Stomach (tissue), 4 donors: ENCODE measurements around the gene KCNJ12.
"Not testable (repeated sequence)": the region's sequence is repeated elsewhere in the genome, so short reads cannot be mapped to it uniquely, and the experiment has no call there.

ENCODE experiments used
- EP300 ChIP-seq: sonication (generic); formaldehyde crosslinking; IDR thresholded peaks from one replicate; pipeline ENCODE4 v1.6.1; 2017; ENCODE audit warnings: antibody characterized with exemption
- POLR2A ChIP-seq, 4 donors: fragments of 450-650 bp; IDR thresholded peaks; one replicate each; pipeline ENCODE4 v1.6.1; 2016; ENCODE audit warnings: antibody characterized with exemption in 4 of 4, control low read depth in 2 of 4, mild to moderate bottlenecking in 1 of 4, moderate library complexity in 1 of 4
- POLR2AphosphoS5 ChIP-seq, 3 donors: sonication (generic); formaldehyde crosslinking; IDR thresholded peaks; one replicate each; pipeline ENCODE4 v1.6.1; 2016; ENCODE audit warnings: antibody characterized with exemption in 3 of 3
- TF ChIP-seq, protein P1 (sequence below), 7 experiments: fragments of 450-650 bp in 4 of 7; fragments of 200-600 bp in 3 of 7; sonication (generic) in 3 of 7; IDR thresholded peaks; one replicate each; pipeline ENCODE4 v1.5.1; 2016 to 2019; ENCODE audit warnings: antibody characterized with exemption in 7 of 7, control low read depth in 2 of 7, mild to moderate bottlenecking in 1 of 7

GRCh38 chr17:21416471-21416981 lies 40.4 kb downstream of the KCNJ12 start:
- TF ChIP-seq, protein P1, sequence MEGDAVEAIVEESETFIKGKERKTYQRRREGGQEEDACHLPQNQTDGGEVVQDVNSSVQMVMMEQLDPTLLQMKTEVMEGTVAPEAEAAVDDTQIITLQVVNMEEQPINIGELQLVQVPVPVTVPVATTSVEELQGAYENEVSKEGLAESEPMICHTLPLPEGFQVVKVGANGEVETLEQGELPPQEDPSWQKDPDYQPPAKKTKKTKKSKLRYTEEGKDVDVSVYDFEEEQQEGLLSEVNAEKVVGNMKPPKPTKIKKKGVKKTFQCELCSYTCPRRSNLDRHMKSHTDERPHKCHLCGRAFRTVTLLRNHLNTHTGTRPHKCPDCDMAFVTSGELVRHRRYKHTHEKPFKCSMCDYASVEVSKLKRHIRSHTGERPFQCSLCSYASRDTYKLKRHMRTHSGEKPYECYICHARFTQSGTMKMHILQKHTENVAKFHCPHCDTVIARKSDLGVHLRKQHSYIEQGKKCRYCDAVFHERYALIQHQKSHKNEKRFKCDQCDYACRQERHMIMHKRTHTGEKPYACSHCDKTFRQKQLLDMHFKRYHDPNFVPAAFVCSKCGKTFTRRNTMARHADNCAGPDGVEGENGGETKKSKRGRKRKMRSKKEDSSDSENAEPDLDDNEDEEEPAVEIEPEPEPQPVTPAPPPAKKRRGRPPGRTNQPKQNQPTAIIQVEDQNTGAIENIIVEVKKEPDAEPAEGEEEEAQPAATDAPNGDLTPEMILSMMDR (IDR thresholded peaks at IDR 0.05), result not testable (repeated sequence)
- not testable (repeated sequence) for TF ChIP-seq POLR2A (IDR thresholded peaks at IDR 0.05); POLR2AphosphoS5 (IDR thresholded peaks at IDR 0.05); EP300
